Mammary epithelial cell (primary cell): ENCODE results near the gene BCKDK.

ENCODE experiments used
- CTCF ChIP-seq, 2 donors: IDR thresholded peaks in 1 of 2; conservative IDR thresholded peaks in 1 of 2; 2 replicates each; pipeline ENCODE4 v1.5.1; 2011 to 2012; ENCODE audit warnings: inconsistent platforms in 2 of 2, low read length in 2 of 2, mild to moderate bottlenecking in 2 of 2, control low read depth in 1 of 2, low read depth in 1 of 2; ENCODE audit not compliant: insufficient read depth in 1 of 2; ENCODE audit errors: extremely low read depth in 1 of 2
- EZH2 ChIP-seq: IDR thresholded peaks from 2 replicates; pipeline ENCODE4 v1.6.1; 2012; ENCODE audit warnings: low read length, inconsistent platforms, borderline replicate concordance

- TF ChIP-seq CTCF (conservative IDR thresholded peaks at IDR 0.05 in 1 of 2, IDR thresholded peaks at IDR 0.05 in 1 of 2; ENCODE audit: extremely low read depth in 1 of 2, insufficient read depth in 1 of 2, low read depth in 1 of 2, low read length in 2 of 2) (no peak), EZH2 (no peak)
Observed at GRCh38 chr16:31157136-31157535, 49.0 kb downstream of the BCKDK start.
